Measurements from ENCODE around the gene BCL11B.

BCL11B gene

DNA sequence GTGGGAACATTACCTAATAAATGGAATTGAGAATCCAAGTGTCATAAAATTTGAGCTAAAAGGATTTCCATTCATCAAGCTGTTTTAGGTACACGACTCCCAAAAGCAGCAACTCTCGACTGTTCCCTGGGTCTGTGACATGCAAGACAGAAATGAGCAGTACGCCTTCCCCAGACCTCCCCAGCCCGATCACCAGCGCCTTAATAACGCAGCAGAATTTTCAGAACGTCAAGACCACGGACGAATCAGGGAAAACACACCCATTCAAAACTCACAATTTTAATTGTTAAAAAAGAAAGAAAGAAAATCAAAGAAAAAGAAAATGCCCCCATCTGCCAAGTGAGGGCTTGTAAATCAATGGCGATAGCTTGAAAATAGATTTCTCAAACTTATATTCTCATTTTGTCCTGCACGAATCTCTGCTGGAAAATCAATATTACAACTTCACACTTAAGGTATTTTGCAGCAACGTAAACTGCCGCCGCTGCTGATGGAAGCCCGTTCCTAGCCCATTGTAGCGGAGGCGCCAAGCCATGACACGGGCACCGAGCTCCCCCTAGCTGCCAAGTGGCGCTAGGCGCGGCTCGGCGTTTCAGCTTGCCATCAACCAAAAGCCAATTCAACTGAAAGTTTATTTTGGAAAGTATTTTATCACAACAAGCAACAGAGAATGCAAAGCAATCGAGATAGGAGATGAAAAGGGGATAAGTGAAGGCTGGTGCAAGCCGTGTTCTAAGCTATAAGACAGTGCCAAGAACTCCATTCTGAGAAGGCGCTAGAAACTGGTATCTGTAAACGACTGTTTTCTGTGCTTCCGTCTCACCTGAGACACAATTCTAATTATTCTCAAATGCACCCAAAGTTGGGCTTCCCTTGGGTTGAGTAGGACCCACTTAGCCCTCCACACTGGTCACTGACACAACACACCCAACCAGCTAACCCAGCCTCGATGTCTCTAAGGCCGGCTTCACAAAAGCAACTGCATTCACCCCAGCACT, 5.5 kb downstream of the BCL11B start:
- peak; percentile 85 to 86 for DNase-seq

DNA sequence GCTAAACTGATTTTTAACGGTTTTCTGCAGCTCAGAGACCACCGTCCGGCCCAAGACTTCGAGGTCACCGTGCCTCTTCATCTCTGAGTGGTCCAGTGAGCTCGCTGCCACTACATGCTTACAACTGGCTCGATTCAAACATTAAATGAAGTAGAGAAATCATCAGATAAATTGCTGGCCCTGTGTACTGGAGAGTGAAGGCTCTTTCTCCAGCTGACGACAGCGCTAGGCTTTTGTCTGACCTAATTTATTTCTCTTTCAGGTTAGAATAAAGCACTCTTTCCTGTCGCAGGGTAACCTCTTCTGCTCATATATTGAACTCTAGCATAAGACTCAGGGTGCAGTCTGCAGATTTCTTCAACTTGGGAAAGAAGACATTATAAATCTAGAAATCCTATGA, 6.4 kb downstream of the BCL11B start:
- no peak for DNase-seq

DNA sequence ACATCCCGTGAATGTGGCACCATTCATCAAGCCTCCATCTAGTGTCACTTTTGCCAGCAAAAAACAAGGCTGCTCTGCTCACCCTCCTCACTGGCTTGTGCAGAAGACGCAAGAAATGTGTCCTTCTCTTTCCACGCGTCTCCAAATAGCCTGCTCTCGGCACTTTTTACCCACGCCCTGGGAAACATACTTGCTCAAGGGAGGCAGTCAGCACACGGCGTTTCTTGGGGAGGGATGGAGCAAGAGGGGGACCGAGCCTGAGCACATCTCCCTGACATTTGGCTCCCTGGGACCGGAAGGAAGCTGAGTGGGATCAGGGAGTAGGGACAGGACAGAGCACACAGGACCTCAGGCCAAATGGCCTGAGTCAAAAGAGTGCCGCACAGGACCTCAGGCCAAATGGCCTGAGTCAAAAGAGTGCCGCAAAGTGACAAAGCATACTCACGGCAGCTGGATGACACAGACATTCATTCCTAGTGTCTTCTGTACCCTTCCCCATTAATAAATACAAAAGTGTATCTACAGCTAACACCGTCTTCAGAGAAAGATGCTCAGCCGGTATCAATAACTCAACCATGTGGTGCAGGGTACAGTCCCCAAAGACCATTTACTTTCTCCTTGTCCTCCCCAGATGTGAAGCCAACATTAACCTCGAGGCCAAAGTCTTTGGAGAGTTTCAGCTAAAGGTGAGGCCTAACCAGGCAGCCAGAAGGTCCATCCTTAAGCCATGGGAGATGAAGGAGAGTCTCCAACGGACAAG, 7.1 kb downstream of the BCL11B start:
- DNase-seq = no peak

DNA sequence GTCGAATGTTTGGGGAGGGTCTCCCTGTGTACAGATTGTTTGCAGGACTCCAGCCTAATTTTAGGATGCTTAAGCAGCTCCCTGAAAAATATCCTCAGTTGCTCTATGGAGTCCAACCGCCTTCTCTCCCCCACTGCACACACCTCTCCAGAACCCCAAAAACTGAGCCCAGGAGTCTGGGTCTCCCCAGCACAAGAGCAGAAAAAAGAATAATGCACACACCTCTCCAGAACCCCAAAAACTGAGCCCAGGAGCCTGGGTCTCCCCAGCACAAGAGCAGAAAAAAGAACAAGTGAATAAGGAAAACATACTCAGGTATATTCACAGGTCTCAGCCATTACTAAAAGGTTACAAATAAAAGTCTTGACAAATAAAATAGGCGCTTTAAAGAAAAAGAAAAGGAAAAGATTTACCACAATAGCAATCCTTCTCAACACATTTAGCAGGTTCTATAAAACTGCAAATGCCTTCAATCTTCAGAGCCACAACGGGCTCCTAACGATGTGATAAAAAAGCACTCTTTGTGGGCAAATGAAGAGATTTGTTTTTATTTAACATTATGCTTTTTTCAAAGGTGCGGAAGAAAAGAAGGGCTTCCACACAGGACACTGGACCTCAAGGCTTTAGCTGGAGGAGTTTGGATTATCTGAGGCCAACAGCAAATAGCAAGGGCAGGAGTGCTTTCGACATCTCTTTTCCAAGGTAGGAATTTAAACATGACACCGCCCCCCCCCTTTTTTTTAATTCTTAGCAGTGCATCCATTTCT, 8.2 kb downstream of the BCL11B start:
- DNase-seq = no peak

DNA sequence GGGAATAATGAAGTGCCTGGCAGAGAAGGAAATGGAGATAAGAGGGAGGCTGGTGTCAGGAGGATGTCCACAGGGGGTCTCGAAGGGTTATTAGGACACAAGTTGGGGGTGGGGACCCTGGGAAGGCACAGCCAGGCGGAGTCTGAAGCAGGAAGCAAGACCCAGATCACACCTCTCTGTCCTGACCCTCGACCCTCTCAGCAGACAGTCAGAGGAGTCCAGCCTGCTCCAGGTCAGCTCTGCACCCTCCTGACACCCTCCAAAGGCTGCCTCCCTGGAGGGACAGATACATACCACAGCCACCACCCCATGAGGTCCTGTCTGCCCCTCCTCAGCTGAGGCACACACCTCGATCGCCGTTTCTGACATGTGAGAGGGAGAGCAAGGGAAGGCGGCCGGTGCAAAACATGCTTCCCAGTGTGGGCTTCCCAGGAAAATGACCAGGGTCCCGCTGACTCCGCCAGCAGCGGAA, 9.0 kb downstream of the BCL11B start:
- DNase-seq = no peak

DNA sequence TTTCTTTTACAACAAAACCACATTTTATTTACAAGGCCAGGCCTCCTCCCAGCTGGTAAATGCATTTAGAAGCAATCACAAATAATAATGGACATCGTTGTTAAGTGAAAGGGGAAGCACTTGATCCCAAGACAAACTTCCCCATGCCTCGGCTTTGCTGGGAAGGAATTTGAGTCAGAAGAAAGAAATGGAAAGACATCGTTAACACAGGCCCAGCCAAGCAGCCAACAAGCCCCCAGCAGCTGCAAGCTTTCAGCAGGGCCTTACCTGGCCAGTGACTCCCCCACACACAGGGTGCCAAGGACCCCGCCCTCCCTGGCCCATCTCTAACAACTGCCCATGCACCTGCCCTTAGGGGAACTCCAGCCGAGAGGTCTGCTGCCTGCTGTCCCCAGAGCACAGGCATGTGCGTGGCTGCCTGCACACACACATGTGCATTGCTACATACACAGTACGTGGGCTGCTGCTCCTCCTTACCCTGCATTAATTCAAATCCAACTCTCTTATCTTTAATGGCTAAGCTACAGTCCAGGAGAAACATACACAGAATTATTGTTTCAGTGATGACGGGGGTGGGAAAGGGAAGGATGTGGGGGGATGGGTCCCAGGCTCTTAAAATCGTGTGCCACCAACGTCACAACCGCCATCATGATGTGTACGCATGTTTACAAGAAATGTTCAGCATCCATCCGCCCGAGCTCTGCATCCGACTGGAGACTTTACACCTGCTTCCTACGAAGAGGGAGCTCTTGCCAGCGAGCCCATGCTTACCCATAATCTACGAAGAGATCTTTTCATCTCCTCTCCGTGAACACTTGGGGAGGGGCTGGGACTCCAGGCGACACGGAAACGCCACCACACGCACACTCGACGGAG, 9.8 kb downstream of the BCL11B start:
- peak in 1 of 2 experiments; percentile 67 for DNase-seq

DNA sequence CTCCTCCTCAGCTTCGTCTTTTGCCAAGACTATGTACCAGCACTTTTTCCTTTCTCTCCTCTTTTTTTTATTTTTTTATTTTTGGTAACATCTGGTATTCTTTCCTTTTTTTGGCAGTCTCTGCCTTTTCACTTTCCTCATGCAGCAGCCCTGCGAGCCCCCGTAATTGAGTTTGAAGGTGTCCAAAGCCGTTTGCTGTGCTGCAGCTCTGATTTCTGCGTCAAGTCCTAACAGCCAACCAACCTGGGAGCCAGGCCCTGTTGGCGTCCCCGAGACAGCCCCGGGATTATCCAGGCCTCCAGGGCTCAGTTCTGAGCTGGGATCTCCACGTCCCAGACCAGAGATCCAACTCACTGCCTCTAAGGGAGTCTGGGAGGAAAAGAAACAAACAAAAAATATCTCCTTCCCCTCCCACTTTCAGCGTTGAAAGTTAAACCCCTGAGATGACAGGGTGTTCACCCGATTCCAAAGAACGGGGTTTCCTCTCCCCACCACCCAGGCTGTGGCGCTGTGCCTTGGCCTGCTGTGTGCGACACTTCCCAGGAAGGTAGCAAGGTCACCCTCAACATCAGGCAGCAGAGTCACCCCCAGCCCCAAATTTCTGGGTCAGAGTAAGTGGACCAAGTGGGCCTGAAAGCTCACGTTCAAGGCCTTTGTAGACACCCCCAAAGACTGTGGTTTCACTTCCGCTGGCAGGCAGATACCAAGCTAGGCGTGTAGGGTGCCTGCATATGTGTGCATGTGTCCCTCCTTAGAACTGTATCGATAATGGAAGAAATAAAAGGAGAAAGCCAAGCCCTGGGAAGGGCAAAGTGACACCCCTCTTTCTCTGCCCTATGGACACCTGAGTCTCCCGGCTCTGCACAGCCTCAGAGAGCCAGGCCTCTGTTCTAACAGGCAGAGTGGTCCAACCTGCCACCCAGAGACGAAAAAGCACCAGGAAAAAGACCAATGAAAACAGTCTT, 11.1 kb downstream of the BCL11B start:
- DNase-seq = peak in 1 of 2 experiments; percentile 62

DNA sequence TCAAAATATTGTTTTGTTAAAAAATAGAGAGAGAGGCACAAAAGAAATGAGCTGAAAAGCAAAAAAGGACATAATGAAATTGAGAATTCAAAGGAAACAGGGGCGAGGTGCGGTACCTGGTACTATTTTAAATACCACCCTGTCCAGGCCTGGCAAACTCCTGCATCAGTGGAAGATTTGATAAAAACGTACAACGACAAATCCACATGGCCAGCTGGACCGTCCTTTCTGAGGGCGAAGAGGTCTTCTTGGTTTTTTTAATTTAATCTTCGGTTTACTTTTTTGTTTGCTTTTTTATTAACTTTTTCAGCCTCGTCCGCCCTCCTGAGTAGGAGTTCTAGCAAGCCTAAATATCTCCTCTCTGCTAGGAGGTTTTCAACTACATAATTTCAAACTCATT, 11.9 kb downstream of the BCL11B start:
- DNase-seq = no peak

DNA sequence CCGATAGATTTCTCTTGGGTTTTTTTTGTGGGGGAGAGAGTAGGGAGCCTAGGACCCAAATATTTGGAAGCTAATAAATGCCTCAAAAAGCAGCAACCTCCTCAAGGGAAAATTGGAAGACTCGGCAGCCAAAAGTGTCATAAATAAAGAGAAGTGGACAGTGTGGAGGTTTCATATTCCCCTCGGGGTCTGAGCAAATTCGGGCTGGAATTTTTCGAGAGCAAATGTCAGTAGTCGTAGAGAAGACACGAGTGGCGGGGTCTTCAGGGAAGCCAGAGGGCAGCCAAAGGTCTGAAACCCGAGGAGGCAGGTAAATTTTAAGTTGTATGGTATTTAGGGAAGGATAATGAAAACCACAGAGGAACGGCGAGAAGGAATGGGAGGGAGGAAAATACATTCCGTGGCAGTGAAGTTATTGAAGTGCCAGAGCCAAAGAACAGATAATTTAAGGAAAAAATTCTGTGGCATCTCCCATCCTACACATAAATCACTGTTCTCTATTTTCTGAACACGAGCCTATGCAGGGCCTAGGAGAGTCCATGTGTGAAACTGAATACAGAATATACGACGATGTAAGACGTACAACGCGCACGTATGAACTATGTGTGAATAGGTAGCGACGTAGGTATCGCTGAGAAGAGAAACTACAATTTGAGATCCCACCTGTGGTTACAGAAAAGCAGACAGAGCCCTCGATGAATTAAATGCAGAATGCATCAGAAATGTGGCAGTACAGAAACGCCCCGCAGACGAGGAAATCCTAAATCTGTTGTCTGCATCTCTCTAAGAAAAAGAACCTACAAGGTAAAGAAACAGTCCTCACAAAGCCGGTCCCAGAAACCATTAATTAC, 12.9 kb downstream of the BCL11B start:
- DNase-seq = no peak

DNA sequence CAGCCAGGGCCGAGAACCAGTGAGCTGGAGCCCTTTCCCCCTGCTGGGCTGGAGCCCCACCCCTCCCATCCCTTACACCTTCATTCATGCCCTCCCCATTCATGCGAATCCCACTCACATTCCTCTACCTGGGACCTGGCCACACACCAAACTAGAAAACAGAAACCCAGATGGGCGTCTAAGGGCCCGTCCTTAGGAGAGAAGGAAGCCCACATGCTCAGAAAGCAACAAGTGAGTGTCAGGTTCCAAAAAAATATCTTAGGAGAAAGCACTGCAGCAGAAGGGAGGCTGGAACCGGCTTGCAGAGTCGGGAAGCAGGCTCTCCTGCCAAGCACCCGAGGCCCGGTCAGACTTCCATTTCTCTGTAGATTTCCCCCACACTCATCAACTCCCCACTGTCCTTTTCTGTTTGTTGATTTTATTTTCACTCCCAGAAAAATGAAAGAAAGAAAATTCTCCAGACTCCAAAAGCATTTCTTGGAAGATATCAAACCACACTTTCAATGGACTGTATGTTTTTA, 13.6 kb downstream of the BCL11B start:
- no peak for DNase-seq

DNA sequence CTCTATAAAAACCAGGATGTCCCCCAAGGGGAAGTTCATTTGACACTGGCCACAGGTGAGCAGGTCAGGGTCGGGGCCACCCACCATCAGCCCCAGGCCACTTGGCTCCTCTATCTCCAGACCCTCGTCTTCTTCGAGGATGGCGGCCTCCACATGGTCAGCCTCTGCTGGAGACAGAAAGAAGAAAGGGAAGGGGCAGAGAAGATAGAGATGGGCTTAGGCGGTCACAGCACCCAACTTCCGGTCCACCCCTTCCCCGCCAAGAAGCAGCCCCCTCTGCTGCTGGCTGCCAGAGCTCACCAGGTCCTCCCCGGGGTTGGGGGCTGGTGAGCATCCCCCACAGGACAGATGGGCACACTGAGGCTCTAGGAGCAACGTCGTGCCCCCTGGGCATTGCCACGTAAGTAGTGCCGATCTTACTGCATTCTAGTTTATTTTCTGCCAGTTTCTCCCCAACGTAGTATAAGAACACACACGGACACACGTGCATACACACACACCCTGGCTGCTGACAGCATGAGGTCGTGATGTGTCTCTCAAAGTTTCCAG, 14.2 kb downstream of the BCL11B start:
- DNase-seq = no peak

DNA sequence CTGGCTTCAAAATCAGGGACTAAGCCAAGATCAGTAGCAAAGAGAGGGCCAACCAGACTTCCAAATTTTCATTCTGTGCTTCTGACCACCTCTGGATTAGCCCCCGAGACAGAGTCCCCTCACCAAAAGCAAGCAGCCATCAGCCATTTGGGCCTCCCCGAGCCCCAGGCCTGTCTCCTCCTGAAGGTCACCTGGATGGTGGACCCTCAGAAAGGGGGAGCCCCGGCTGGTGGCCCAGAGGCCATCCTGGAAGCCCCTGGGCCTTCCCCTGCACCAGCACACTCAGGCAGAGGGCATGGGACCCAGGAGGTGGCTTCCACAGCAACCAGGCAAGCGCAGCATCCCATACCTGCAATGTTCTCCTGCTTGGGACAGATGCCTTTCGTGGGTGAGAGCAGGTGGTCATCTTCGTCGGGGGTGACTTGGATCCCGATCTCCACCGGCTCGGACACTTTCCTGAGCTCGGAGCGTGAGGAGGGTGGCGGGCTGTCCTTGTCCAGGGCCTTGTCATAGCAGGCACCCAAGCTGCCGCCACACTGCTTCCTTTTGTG, 14.8 kb downstream of the BCL11B start:
- no peak for DNase-seq

DNA sequence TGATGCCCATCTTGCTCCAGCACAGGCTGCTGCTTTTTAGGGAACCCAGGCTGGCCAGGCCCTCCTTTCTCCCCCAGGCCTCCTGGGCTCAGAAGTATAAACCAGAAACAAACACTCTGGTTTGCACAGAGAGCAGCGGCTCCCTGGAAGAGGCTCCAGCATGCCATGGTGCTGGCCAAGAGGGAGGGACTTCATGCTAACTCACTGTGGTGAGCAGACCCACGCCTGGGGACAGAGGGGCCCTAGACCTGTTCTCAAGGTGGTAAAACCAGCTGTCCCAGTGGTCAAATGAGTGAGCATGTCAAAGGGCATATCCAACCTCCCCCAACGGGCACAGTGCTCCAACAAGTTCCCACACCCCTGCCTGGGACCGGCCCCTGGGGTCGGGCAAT, 15.5 kb downstream of the BCL11B start:
- DNase-seq = no peak

DNA sequence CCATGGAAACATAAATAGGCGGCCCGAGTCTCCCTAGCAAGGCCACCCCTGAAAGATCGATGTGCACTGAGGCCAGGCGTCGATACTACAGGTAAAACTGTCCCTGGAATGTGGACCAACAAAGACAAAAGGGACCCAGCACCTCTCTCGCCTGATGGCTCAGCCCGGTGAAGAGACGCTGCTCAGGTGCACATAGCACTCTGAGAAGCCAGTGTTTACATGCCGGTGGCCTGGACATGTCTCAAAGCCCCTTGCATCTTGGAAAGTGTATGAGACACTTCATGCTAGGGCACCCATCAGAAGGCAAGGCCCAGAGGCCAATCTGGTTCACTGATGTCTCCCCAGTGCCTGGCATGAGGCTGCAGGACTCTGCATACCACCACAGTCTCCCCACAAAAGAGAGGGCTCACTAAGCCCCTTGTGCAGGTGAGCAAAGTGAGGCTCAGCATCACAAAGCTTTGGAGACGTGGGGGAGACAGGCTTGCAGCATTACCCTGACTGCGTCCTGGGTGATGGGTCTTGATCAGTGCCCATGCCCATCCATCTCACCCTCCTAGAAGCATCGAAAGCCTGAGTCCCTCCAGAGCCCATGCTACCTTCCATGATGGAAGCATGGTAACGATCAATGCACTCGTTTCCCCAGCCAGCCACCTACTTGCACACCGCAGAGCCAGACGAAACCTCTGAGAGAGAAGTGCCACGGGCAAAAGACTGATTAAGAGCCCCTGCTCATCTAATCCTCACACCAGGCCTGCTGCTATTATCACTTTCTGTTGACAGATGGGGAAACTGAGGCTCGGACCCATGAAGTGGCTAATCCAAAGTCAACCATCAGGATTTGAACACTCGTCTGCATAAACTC, 16.1 kb downstream of the BCL11B start:
- DNase-seq = no peak

DNA sequence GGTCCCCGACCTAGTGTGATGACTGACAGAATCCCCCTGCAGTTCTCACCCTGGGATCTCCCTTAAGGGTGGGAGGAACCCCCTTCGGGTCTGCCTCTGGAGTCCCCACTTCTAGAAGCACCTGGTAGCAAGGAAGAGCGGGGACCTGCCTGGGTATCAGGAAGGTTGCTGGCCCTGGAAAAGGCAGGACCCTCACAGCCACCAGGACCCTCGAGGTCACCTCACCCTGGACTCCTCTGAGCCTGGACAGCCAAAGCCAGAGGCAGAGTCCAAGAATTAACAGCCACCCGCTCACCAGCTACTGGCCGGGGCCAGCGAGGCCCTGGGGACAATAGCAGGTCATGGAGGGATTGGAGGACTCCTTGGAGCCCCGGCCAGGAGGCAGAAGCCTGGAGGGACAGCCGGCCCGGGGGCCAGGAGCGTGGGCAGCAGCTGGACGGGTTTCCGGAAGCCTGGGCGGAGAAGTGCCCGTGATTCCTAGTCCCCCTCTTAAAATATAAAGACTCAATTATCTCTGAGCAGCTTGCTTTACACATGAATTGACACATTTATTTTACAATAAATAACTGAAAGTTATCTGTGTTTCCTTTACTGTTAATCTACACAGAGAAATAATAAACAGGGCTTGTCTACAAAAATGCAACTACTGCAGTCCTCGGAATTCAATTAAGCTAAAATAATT, 17.5 kb downstream of the BCL11B start:
- no peak for DNase-seq

DNA sequence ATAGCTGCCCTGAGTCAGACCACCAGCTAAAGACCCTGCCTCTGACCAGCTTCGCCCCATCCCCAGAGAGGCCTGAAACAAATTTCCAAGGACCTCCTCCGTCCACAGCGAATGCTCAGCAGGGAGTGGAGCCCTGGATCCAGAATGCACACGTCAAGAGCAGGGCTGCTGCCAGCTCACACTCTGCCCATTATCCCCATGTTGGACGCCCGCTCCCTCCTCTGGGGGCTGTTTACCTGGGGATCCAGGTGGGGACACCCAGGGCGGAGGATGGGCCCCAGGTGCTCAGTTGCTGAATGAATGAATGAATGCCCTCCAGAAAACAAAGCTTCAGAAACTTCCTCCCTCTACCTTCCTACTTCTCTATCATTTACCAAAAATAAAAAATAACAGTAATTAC, 18.1 kb downstream of the BCL11B start:
- DNase-seq = no peak
